ENCODE measurements around the gene ITPK1.

Gene ITPK1

DNA sequence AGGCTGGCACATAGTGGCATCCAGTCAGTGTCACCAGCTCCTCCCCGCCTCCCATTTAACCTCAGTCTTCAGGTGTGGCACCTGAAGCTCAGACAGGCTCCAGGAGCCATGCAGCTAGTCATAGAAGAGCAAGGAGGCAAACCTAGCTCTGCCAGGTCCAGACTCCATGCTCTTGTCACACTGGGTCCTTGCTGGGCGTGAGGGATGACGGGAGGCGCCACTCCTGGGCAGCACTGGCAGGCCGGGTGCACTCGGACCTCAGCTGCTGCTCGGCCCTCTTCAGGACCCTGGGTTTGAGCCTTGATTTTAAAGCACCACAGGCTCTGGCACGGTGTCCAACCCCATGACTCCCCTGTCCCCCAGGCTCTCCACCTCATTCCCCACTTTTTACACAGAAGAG, 24.1 kb downstream of the ITPK1 start:
- no peaks in the 10 kb centered on the region for H3K27me3 ChIP-seq (ENCODE audit: insufficient read depth, low read length, poor library complexity)
- no peak overlapping the region for H2AFZ ChIP-seq (ENCODE audit: low read depth, low read length)
- H3K36me3 ChIP-seq (ENCODE audit: insufficient read depth, low read length), result no peaks in the 10 kb centered on the region
- no peak overlapping the region for H3K4me2 ChIP-seq (ENCODE audit: insufficient read depth, low read length)
- H4K20me1 ChIP-seq (ENCODE audit: insufficient read depth, low read length), result peaks cover 95% of the 10 kb centered on the region
- no peak for ATAC-seq (ENCODE audit: insufficient read depth, low read depth)
- TF ChIP-seq, protein P1, sequence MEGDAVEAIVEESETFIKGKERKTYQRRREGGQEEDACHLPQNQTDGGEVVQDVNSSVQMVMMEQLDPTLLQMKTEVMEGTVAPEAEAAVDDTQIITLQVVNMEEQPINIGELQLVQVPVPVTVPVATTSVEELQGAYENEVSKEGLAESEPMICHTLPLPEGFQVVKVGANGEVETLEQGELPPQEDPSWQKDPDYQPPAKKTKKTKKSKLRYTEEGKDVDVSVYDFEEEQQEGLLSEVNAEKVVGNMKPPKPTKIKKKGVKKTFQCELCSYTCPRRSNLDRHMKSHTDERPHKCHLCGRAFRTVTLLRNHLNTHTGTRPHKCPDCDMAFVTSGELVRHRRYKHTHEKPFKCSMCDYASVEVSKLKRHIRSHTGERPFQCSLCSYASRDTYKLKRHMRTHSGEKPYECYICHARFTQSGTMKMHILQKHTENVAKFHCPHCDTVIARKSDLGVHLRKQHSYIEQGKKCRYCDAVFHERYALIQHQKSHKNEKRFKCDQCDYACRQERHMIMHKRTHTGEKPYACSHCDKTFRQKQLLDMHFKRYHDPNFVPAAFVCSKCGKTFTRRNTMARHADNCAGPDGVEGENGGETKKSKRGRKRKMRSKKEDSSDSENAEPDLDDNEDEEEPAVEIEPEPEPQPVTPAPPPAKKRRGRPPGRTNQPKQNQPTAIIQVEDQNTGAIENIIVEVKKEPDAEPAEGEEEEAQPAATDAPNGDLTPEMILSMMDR (IDR thresholded peaks at IDR 0.05; ENCODE audit: borderline replicate concordance, extremely low read depth, low read length, poor library complexity, severe bottlenecking), result no peak
- no peak for TF ChIP-seq EZH2 (IDR thresholded peaks at IDR 0.05; ENCODE audit: borderline replicate concordance, low read depth, low read length, severe bottlenecking)
- H3K9me3 ChIP-seq (ENCODE audit: insufficient read depth, low read length, severe bottlenecking), result no peaks in the 10 kb centered on the region
- H3K9ac ChIP-seq (ENCODE audit: low read depth, low read length), result no peak overlapping the region
- no peaks in the 10 kb centered on the region for H3K4me1 ChIP-seq (ENCODE audit: insufficient read depth, low read length)
- H3K4me3 ChIP-seq (ENCODE audit: low read depth in 1 of 2, low read length in 2 of 2), result no peak overlapping the region
- no peak overlapping the region for H3K27ac ChIP-seq (ENCODE audit: low read length)
- peaks cover 82% of the 10 kb centered on the region for H3K79me2 ChIP-seq (ENCODE audit: insufficient read depth, low read length)
- no peak for DNase-seq

DNA sequence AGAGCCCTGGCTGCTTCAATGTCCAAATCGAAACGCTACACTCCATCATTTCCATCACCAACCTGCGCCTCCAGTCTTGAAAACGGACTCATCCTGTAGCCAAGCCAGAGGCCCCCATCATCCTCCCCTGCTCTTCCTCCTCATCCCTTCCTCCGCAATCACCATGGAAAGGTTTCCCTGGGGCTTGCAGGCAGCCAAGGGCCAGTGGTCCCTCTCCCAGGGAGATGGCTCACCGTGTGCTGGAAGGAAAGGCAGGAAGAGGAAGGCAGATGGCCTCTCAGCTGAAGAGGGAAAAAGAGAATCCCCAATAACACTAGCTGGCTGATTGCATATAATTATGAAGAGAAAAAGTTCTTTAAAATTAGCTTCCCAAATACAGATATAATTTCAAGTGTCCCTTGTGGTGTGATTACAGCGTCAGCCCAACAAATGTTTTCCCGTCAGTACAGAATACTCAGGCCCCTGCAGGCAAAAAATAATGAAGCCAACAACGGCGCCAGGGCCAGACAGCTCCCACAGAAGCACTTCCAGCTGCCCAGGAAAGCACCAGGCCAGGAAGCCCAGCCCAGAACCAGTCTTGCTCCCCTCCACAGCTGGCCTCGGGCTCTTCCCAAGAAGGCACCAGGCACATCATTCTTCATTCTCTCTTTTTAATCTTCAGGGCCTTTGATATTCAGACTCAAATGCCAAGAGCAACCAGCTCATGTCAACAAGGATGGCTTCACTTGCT, 24.7 kb downstream of the ITPK1 start:
- H3K9me3 ChIP-seq (ENCODE audit: insufficient read depth, low read length, severe bottlenecking), result no peaks in the 10 kb centered on the region
- ATAC-seq (ENCODE audit: insufficient read depth, low read depth) (no peak), DNase-seq (no peak)
- no peak overlapping the region for H3K4me2 ChIP-seq (ENCODE audit: insufficient read depth, low read length)
- no peaks in the 10 kb centered on the region for H3K36me3 ChIP-seq (ENCODE audit: insufficient read depth, low read length)
- H3K9ac ChIP-seq (ENCODE audit: low read depth, low read length), result no peak overlapping the region
- TF ChIP-seq EZH2 (IDR thresholded peaks at IDR 0.05; ENCODE audit: borderline replicate concordance, low read depth, low read length, severe bottlenecking), result no peak
- TF ChIP-seq, protein P1 (IDR thresholded peaks at IDR 0.05; ENCODE audit: borderline replicate concordance, extremely low read depth, low read length, poor library complexity, severe bottlenecking), result no peak
- no peak overlapping the region for H3K4me3 ChIP-seq (ENCODE audit: low read depth in 1 of 2, low read length in 2 of 2)
- H3K79me2 ChIP-seq (ENCODE audit: insufficient read depth, low read length), result peaks cover 80% of the 10 kb centered on the region
- H2AFZ ChIP-seq (ENCODE audit: low read depth, low read length), result no peak overlapping the region
- no peaks in the 10 kb centered on the region for H3K4me1 ChIP-seq (ENCODE audit: insufficient read depth, low read length)
- H3K27me3 ChIP-seq (ENCODE audit: insufficient read depth, low read length, poor library complexity), result no peaks in the 10 kb centered on the region
- peaks cover 95% of the 10 kb centered on the region for H4K20me1 ChIP-seq (ENCODE audit: insufficient read depth, low read length)
- no peak overlapping the region for H3K27ac ChIP-seq (ENCODE audit: low read length)

DNA sequence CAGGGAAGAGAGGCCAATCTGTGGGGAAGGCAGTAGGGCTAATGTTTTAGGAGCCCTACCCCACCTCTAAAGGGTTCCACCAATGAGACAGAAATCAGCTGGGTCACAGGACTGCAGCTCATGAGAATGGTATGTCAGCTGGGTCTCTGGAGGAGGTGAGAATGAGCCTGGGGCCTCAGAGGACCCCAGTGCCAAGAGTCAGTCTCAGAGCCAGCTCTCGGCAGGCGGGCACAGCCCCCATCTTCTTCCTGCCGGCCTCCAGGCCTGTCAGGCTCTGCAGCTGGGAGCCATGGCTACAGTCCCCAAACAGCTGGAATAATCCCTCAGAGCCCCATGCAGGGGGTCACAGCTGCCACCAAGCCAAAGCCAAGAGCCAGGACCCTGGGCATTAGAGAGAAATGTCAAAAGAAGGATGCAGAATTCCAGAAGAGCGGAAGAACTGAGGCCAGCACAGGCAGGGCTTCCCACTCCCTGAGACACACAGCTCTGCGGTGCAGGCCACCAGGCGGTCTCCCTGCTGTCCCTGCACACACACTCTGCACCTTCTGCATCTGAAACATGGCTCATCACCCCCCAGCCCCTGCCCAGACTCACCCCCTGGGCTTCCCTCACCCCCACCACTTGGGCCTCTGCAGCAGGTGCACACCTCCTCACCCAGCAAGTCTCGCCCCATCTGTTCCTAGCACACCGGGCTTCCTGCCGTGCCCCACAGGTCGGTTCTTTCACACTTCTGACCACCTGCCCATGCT, 26.0 kb downstream of the ITPK1 start:
- Histone ChIP-seq H3K27ac (ENCODE audit: low read length) (no peak overlapping the region), H3K27me3 (ENCODE audit: insufficient read depth, low read length, poor library complexity) (no peaks in the 10 kb centered on the region), H3K9ac (ENCODE audit: low read depth, low read length) (no peak overlapping the region), H3K4me2 (ENCODE audit: insufficient read depth, low read length) (no peak overlapping the region), H3K9me3 (ENCODE audit: insufficient read depth, low read length, severe bottlenecking) (no peaks in the 10 kb centered on the region), H3K4me1 (ENCODE audit: insufficient read depth, low read length) (no peaks in the 10 kb centered on the region), H3K4me3 (ENCODE audit: low read depth in 1 of 2, low read length in 2 of 2) (no peak overlapping the region), H2AFZ (ENCODE audit: low read depth, low read length) (no peak overlapping the region), H4K20me1 (ENCODE audit: insufficient read depth, low read length) (peaks cover 92% of the 10 kb centered on the region), H3K79me2 (ENCODE audit: insufficient read depth, low read length) (peaks cover 69% of the 10 kb centered on the region), H3K36me3 (ENCODE audit: insufficient read depth, low read length) (no peaks in the 10 kb centered on the region)
- no peak for ATAC-seq (ENCODE audit: insufficient read depth, low read depth)
- no peak for DNase-seq
- TF ChIP-seq, protein P1 (IDR thresholded peaks at IDR 0.05; ENCODE audit: borderline replicate concordance, extremely low read depth, low read length, poor library complexity, severe bottlenecking), result no peak
- no peak for TF ChIP-seq EZH2 (IDR thresholded peaks at IDR 0.05; ENCODE audit: borderline replicate concordance, low read depth, low read length, severe bottlenecking)

Data from DND-41 (cell line).